Measurements from ENCODE around the gene DNAJB11.
A peak's percentile ranks its signal among the peaks of the same experiment; 100 is the strongest.
"Not testable (repeated sequence)": the region's sequence is repeated elsewhere in the genome, so short reads cannot be mapped to it uniquely, and the experiment has no call there.

The DNAJB11 gene

DNA sequence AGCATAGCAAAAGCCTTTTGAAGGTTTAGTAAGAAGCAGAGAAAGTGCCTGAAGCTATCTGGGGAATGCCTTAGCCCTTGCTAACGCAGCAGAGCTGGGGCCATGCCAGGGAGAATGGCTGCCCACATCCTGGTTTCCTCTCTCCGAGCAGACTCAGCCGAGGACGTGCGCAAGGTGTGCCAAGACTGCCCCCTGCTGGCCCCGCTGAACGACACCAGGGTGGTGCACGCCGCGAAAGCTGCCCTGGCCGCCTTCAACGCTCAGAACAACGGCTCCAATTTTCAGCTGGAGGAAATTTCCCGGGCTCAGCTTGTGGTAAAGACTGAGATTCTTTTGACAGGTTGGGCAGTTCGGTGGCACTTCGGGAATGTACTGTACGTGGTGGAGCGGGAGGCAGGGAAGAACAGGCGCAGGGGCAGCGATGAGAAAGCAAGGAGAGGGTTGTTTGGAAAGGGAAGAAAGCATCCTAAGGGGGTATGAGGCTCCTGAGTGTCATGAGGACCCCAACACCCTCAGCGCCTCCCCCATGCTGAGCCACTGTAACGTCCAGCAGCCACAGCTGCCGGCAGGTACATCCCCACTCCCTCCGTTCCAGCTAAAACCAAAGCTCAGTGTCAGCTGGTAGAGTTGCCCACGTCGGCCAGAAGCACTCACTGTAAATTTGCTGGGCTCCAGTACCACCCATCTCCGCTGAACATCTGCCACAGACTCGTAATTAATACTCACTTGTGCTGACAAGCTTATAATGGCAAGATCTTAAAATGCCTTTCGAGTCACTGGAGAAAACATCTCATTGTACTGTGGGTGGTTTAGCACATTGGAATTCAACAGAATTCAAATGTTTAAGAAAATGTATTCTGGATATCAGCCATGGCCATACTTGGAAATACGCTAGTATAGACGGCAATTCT lies 46.8 kb downstream of the DNAJB11 start:
- DNase-seq (ENCODE audit: low read depth in 1 of 2, low spot score in 1 of 2), result peak; percentile 70 to 81

DNA sequence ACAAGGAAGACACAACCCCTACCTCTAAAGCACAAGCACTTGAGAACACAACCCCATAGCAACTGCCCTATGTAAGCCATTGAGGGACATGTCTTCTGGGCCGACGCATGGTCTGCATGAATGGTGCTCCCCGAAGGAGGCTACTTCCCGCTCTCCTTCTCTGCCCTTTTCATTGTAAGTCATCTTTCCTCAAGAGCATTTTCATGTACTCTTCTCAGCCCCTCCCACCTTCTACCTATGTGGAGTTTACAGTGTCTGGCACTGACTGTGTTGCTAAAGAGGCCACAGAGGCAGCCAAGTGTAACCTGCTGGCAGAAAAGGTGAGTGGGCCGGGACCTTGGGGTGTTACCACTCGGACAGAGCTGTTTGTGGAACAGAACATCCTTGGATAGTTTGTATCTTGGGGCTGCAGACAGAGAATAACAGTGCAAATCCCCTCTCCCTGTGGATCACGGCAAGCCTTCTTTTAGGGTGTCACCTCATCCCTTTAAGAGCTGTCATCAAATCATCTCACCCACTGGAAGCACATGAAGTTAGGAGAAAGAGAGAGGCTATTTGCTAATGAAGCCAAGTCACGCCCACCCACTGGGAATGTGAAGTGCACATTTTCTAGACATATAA lies 47.9 kb downstream of the DNAJB11 start:
- DNase-seq (ENCODE audit: low read depth in 1 of 2, low spot score in 1 of 2), result no peak

DNA sequence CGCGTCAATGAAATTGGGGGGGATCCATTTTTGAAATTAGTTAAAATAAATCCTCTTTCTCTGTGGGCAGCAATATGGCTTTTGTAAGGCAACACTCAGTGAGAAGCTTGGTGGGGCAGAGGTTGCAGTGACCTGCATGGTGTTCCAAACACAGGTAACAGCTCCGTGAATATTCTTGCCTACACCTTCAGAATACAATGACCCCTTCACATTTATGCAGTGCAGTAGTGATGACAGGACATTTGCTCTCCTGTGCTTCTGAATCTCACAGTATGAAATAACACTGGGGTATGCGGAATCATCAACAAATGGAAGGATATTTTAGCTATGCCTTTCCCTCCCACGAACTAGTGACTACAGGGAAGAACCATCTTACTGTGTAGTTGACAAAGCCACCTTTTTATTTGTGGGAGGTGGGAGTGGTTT lies 49.3 kb downstream of the DNAJB11 start:
- DNase-seq (ENCODE audit: low read depth in 1 of 2, low spot score in 1 of 2), result no peak

DNA sequence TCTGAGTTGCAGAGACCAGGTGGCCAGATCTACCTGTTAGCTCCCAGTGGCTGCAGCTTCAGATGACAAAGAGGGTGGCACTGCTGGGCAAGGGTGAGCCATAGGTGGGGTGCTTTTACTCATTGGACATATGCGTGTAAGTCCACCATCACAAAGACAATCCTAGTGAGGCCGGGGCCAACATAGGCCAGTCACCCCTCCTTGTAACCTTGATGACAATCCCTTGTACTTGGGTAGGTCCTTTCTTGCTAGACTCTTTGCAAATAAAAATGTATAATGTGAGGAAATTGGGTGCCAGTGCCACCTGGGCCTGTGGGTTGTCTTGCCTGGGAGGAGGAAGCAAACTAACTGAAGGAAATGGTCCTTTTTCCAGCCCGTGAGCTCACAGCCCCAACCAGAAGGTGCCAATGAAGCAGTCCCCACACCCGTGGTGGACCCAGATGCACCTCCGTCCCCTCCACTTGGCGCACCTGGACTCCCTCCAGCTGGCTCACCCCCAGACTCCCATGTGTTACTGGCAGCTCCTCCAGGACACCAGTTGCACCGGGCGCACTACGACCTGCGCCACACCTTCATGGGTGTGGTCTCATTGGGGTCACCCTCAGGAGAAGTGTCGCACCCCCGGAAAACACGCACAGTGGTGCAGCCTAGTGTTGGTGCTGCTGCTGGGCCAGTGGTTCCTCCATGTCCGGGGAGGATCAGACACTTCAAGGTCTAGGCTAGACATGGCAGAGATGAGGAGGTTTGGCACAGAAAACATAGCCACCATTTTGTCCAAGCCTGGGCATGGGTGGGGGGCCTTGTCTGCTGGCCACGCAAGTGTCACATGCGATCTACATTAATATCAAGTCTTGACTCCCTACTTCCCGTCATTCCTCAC lies 49.9 kb downstream of the DNAJB11 start:
- no peak for DNase-seq (ENCODE audit: low read depth in 1 of 2, low spot score in 1 of 2)

DNA sequence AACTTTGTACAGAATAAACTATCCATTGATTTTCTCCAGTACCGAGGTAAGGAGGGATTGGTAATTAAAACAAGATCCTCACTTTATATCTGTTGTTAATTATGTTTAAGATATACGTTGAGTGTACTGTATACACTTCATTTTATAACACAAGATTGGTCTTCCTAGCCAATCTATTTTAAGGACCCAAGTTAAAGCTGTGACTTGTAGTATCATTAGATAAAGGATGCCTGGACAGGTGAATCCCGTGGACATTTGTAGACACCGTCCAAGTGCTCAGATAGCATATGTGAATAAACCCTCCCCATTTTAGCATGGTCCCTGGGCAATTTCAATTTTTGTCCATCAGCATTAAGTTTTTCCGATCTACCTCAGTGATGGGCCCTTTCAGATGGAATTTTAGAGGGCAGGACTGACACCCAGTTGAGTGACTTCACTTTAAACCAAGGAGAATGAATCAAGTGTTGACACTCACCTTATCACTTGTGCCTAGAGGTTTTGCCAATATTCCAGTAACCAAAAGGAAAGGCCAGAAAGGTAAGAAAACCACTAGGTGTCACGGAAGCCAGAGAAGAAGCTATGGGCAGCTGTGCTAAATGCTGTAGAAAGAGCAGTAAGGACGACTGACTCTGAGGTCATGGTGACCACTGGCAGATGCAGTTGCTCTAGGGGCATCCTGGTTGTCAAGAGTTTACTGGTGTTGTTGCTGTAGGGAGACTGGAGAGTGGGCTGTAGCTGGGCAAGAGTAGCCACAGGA lies 51.6 kb downstream of the DNAJB11 start:
- no peak for DNase-seq (ENCODE audit: low read depth in 1 of 2, low spot score in 1 of 2)

DNA sequence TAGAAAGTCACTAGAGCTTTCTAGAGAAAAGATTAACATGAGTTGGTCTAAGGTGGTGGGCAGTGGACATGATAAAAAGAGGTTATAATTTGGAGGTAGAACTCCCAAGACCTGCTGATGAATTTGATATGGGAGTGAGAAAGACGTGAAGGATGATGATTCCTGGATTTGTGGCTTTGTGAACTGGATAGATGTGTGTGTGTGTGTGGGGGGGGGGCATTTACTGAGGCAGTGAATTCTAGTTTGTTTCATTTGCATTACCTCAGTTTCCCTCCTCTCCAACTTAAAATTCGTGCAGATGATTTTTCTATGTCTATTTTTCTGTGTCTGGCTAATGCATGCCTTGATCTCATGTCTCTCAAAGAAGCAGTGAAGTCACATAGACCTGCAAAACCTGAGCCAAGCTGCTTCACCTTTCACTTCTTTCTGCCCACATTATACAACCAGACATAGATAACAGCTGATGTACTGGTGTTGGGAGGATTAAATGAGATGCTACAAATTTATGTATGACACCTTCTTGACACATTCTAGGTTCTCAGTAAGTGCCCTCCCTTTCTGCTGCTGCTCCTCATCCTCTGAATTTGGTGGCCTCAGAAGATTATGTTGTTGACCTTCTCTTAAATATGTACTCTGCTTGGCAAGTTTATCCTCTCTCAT lies 52.3 kb downstream of the DNAJB11 start:
- DNase-seq (ENCODE audit: low read depth in 1 of 2, low spot score in 1 of 2), result no peak

DNA sequence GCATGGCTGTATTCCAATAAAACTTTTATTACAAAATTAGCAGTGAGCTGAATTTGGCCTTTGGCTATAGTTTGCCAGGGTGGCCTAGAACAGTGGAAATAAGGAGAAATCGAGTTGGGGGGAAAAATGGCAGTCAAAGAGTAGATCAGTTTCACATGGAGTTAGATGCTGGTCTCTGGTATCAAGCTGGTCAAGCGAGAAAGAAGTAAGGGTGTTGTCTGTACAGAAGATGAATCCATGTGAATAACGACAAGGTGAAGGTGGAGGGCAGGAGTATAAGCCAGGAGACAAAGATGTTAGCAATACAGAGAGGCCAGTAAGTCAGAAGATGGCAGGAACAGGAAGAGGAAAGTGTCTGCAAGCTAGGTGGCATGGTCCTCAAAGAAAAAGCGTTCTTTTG lies 54.1 kb downstream of the DNAJB11 start:
- DNase-seq (ENCODE audit: low read depth in 1 of 2, low spot score in 1 of 2), result no peak

DNA sequence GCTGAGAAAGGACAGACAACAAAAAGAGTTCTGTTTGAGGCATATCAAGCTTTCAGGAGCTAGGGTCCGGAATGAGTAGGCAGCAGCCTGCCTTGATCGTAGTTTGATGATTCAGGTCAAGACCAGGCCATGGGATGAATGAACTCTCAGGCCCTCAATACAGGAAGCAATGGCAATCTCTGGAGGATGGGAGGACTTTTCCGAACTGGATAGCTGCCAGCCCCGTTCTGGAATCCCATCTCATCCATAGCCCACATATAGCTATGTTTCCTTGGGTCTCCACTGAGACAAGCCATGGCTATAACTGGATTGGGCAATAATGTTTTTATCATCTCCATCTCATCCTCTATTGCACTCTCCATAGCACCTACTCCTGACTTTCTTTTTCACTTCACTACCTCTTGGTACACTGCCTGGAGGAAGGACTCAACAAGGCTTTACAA lies 55.1 kb downstream of the DNAJB11 start:
- no peak for DNase-seq (ENCODE audit: low read depth in 1 of 2, low spot score in 1 of 2)

DNA sequence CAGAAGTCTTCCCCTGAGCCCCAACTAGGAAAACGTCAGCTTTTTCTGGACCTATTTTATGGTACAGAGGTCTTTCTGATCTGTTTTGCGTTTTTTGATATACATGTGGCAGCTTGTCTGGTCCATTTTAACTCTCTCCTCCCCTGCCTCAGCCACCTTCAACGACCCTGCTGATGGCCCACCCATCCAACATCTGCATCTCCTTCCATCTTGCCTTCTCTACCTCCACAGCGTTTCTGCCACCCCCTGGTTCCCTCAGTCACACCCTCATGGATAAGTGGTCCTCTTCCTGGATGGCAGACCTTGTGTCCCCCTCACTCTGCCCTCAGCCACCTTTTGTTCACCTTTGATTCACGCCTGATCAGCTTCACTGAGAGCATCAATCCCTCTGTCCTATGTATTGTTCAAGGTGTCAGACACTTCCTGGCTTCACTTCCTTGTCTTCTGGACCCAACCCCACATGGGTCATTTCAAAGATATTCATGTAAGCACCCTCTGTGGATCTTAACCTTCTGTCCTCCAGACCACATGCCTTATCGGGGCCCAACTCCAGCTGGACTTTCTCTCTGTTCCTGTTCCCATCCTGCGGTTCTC lies 55.8 kb downstream of the DNAJB11 start:
- DNase-seq (ENCODE audit: low read depth in 1 of 2, low spot score in 1 of 2), result no peak

DNA sequence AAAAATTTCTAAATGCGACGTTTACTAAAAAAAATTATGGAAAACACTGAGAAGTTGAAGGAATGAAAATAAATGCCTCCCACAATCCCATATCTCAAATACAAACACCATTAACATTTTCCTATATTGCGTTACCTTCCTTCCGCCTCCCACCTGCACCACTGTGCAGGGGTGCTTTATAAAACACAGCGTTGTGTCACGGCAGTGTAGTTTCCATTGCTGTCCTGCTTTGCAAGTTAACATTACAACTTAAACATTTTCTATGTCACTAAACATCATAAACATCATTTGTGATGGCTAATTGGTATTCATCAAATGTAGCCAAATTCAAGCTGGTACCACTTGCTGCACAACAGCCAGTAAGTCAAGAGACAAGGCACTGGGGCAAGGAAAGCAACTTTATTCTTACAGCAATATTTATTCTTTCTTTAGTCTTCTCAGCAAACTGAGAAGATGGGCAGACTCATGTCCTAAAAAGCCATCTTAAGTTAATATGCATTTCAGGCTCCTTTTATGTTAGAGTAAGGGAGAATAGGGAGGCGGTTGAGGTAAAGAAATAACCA lies 57.4 kb downstream of the DNAJB11 start:
- no peak for DNase-seq (ENCODE audit: low read depth in 1 of 2, low spot score in 1 of 2)

DNA sequence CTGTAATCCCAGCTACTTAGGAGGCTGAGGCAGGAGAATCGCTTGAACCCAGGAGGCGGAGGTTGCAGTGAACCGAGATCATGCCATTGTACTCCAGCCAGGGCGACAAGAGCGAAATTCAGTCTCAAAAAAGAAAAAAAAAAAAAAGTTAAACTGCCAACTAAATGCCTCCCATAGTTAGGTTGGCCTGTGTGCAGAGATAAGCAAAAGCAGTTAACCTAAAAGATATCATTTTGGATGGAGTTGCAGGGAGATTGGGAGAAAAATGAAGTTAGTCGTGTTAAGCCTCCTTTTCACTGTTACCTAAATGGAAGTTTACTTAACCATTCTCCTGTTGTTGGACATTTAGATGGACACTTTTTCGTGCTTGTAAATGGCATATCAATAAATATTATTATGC lies 58.2 kb downstream of the DNAJB11 start:
- DNase-seq (ENCODE audit: low read depth in 1 of 2, low spot score in 1 of 2), result no peak

DNA sequence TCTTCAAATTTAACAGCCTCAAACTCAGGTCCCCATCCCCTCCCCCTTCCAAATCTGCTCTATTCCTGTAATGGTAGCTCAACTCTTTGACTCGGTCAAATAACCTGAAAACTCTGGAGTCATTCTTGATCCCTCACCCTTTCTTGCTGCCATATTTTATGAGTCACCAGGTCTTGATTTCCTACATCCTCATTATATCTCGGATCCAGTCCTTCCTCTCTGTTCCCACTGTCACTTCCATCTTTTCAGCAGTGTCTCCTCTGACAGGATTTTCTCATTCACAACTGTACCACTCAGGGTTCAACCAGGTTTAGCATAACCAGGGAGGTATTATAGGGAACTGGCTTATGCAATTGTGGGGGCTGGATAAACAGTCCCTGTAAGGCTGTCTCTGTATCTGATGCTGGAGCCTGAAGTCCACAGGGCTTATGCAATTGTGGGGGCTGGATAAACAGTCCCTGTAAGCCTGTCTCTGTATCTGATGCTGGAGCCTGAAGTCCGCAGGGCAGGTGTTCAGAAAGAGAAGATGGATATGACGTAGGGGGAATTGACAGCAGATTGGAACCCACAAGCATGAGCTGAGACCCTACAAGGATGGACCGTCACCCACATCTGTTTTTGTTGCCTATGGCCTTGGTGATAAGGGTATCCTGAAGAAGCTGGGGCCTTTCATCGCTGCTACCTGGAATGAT lies 60.6 kb downstream of the DNAJB11 start:
- no peak for DNase-seq (ENCODE audit: low read depth in 1 of 2, low spot score in 1 of 2)

DNA sequence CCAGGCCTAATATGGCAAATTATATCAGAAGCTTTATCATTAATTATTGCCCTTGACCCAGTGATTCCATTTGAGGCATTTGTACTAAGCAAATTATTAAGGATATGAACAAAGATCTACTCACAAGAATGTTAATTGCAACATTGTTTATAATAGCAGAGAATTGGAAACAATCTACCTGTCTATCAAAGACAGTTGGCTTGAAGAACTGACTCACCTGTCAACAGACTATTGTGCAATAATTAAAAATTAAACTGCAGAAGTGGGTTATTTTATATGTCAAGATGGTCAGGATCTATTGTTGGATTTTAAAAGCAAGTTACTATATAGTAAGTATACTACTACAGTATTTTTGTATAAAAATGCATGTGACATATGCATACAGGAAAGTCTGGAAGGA lies 63.0 kb downstream of the DNAJB11 start:
- DNase-seq (ENCODE audit: low read depth in 1 of 2, low spot score in 1 of 2), result no peak

DNA sequence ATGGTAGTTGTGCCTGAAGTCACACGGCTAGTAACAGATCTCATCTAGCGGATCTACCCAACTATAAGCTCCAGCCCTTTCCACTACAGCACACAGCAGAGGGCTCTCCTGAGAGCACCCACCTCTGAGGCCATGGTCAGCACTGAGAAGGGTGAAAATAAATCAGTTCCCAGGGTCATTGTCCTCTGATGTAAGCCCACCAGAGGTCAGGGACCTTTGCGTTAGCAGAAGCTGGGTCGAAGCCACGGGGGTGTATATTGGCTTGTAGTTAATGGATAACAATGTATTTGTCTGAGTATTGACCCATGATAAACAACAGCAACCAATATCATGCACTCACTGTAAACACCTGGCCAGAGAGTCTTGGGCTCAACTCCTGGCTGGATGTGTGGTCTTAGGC lies 63.7 kb downstream of the DNAJB11 start:
- DNase-seq (ENCODE audit: low read depth in 1 of 2, low spot score in 1 of 2), result not testable (repeated sequence)

All from activated CD4-positive, alpha-beta T cell treated with anti-CD3 and anti-CD28 coated beads, Interleukin-2, amount 50 U/mL, for 24 hours (primary cell).